GM12891 (cell line): ENCODE measurements around the gene BMPER.

ENCODE experiments used
- DNase-seq: peaks from one replicate; pipeline ENCODE4 v3.0.0; 2011; ENCODE audit warnings: low spot score; ENCODE audit not compliant: insufficient read length
- FAIRE-seq: peaks from 2 replicates; lab custom pipeline; 2011; peaks lifted over from hg19 to GRCh38; lab: Jason Lieb, UNC
- PAX5 ChIP-seq: IDR thresholded peaks from 2 replicates; pipeline ENCODE4 v1.6.1; 2011; ENCODE audit warnings: low read length, moderate library complexity, mild to moderate bottlenecking; ENCODE audit not compliant: insufficient read depth, severe bottlenecking
- POLR2A ChIP-seq: IDR thresholded peaks from 2 replicates; pipeline ENCODE4 v1.6.1; 2011; ENCODE audit warnings: low read depth, low read length, control low read depth
- POLR2AphosphoS5 ChIP-seq: IDR thresholded peaks from 2 replicates; pipeline ENCODE4 v1.6.1; 2011; ENCODE audit warnings: low read depth, low read length, control low read depth
- POU2F2 ChIP-seq: IDR thresholded peaks from 2 replicates; pipeline ENCODE4 v1.6.1; 2011; ENCODE audit warnings: low read depth, mild to moderate bottlenecking, control low read depth, low read length, moderate library complexity
- SPI1 ChIP-seq: IDR thresholded peaks from 2 replicates; pipeline ENCODE4 v1.6.1; 2011; ENCODE audit warnings: low read depth, low read length, control low read depth
- TAF1 ChIP-seq: IDR thresholded peaks from 2 replicates; pipeline ENCODE4 v1.6.1; 2011; ENCODE audit warnings: low read depth, low read length, control low read depth

Gene BMPER

DNA sequence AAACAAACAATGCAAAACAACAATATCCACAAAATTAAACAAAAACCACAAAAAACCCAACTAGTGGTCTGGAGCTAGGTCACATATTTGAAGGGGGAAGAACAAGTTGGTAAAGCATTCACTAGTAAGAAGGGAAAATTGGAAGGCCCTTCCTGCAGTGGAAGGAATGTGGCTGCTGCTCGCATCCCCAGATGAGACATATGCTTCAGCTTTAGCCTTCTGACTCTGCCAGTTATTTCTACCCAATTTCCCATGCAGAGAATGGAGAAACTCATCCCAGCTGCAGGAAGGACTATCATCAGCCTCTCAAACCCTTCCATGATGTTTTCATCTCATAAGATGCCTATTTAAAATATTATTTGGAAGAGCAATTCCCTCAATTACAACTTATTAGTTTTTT lies 176.6 kb downstream of the BMPER start:
- TF ChIP-seq POU2F2 = no peak
- TF ChIP-seq SPI1 = no peak
- TF ChIP-seq TAF1 = no peak
- FAIRE-seq = no peak
- DNase-seq = no peak

DNA sequence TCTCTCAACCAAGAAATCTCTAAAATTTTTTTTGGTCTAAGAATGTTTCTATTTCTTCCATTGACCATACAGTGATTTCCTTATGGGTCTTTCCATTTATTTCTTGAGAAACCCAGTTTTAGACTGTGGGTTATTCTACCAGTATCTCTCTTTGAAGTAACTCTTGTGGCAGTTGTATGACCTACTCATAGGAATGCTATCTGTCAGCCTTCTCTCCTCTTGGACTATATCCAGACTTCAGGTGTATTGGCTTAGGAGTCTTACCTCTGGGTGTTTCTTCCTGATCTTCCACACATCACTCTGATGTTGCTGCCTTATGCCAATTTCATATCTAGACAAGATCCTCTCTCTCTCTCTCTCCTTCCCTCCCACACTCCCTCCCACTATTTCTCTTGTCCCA lies 178.1 kb downstream of the BMPER start:
- no peak for TF ChIP-seq PAX5
- no peak for TF ChIP-seq SPI1
- TF ChIP-seq POLR2AphosphoS5 = no peak
- TF ChIP-seq POLR2A = no peak
- no peak for TF ChIP-seq TAF1
- no peak for TF ChIP-seq POU2F2
- FAIRE-seq = no peak
- no peak for DNase-seq

DNA sequence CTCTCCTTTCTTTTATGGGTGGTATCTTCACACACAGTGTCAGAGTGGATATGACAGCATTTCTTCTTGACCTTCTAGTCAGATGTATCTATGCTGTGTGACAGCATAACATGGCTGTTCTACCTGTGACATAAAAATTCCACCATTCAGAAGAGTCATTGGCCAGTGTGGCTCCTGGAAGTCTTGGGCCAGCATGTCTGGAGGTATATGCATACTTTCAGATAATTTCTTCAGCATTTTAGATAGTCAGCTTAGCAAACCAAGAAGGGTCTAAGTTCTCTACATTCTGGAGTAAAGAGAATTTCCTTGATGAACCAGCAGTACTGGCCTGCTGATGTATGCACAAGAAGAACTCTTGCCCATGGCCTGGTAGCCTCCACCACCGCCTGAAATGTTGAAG lies 179.3 kb downstream of the BMPER start:
- no peak for FAIRE-seq
- no peak for DNase-seq
- TF ChIP-seq POU2F2 (no peak), POLR2A (no peak), SPI1 (no peak), POLR2AphosphoS5 (no peak), TAF1 (no peak), PAX5 (no peak)

- TF ChIP-seq POLR2AphosphoS5 = no peak
- no peak for TF ChIP-seq TAF1
- TF ChIP-seq POLR2A = no peak
- no peak for TF ChIP-seq PAX5
- no peak for TF ChIP-seq SPI1
- TF ChIP-seq POU2F2 = no peak
- no peak for FAIRE-seq
- DNase-seq = no peak
These were observed 180.7 kb downstream of the BMPER start for GRCh38 chr7:34086064-34086463.

GRCh38 chr7:34086981-34087380 lies 181.6 kb downstream of the BMPER start:
- no peak for DNase-seq
- no peak for FAIRE-seq
- TF ChIP-seq POLR2AphosphoS5 (no peak), SPI1 (no peak), PAX5 (no peak)

DNA sequence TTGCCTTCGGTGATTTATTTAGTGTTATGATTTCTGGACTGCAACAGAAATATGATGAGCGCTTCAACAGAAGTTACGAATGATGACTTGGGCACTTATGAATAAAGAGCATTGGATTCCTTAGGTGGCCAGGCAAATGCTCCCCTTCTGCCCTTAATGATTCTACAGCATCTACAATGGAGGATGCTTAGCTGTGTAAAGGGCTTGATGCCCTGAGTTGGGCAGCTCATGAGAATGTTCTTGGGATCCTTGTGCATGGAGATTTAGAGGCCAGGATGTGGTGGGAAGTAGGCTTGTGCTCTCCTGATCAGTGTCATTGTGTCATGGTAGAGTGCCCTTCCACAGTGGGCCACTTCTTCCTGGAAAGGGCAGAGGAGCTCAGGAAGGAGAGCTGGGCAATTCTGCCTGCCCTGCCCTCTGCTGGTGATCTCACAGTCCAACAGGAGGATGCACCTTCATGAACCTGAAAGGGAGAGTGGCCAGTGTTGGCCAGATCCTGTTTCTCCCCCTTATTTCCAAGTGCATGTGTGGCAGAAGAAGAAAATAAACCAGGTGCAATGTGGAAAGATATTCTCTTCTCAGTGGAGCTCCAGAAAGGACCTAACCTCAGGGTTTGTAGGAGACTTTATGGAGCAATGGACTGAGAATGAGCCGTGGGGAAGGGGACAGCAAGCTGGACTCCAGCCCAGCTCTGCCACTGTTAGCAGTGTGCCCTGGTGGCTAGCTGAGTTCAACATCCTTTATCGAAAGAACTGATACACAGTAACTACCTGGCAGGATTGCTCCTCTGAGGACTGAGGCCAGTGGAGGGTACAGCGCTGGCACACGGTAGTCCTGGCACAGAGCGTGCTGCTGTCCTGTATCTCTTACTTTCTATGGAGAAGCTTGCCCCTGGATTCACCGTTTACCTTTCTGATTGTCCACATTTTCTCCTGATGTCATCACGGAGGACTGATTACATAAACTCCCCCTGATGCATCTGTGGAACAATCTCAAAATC lies 182.9 kb downstream of the BMPER start:
- no peak for TF ChIP-seq TAF1
- TF ChIP-seq SPI1 = no peak
- TF ChIP-seq POLR2AphosphoS5 = no peak
- no peak for TF ChIP-seq POU2F2
- no peak for TF ChIP-seq PAX5
- TF ChIP-seq POLR2A = no peak
- no peak for FAIRE-seq
- no peak for DNase-seq

DNA sequence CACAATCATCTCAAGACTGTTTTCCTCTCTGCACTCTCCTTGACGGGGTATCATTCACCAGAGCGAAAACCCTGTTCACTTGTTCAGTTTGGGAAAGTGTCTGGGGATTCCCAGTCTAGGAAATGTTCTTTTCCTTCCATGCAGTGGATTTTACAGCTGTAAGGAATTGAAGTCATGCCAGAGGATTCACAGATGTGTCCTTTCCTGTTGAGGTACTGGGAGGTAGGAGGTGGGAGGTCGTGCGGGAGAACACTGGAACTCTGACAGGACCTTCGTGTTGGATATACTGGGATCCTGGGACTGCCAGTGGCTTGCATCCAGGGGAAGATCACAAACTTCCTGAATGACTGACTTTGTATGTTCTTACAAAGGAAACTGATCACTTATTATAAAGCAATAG lies 185.5 kb downstream of the BMPER start:
- no peak for DNase-seq
- FAIRE-seq = no peak
- TF ChIP-seq POU2F2 = no peak
- no peak for TF ChIP-seq PAX5
- no peak for TF ChIP-seq TAF1
- no peak for TF ChIP-seq SPI1
- no peak for TF ChIP-seq POLR2A

GRCh38 chr7:34091321-34091917 lies 186.1 kb downstream of the BMPER start:
- no peak for FAIRE-seq

DNA sequence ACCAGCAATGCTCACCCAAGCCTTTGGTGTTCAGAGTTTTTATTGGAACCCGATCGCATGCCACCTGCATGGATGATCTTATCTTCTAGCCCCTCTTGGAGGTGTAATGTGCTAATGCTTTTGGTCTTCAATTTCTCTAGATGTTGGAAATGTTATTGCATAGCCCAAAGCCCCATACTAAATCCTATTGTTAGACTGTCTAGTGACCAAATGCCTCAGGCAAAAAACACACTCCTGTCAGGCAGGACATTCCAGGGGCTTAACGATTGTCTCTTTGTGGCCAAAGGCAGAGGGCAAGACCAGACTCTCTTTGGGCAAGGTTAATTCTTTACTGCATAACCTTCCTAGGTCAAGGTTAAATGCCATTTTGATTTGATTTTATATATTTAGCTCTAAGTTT lies 187.9 kb downstream of the BMPER start:
- TF ChIP-seq SPI1 (no peak), PAX5 (no peak), POLR2A (no peak), TAF1 (no peak), POLR2AphosphoS5 (no peak)
- FAIRE-seq (no peak), DNase-seq (no peak)

More at GRCh38 chr7:34091321-34091917, 186.1 kb downstream of the BMPER start:
- no peak for DNase-seq
- TF ChIP-seq PAX5 (no peak), SPI1 (no peak), POU2F2 (no peak), POLR2AphosphoS5 (no peak)

GRCh38 chr7:34096198-34096651 lies 190.9 kb downstream of the BMPER start:
- DNase-seq = no peak

More at GRCh38 chr7:34096198-34096651, 190.9 kb downstream of the BMPER start:
- no peak for TF ChIP-seq PAX5
- no peak for FAIRE-seq
